HepG2 (cell line): ENCODE data around the gene DDRGK1. TPM values are rescaled to one million over a fixed set of nuclear protein-coding genes. Genes with fewer than 3 reads are reported as not detected.

Source experiments
- CENPT ChIP-seq: sonication (generic); formaldehyde crosslinking; IDR thresholded peaks from 2 replicates; pipeline ENCODE4 v1.8.0; 2022; ENCODE audit warnings: low read depth, mild to moderate bottlenecking, moderate library complexity, missing genetic modification reagents
- CSRNP2 ChIP-seq: sonication (generic); formaldehyde crosslinking; conservative IDR thresholded peaks from 2 replicates; pipeline ENCODE4 v1.8.0; 2022; ENCODE audit warnings: low read depth, missing genetic modification reagents
- CTCF ChIP-seq: sonication (generic); formaldehyde crosslinking; IDR thresholded peaks from 2 replicates; pipeline ENCODE4 v1.5.0; 2020; ENCODE audit warnings: mild to moderate bottlenecking, missing genetic modification reagents, moderate library complexity
- FOXM1 ChIP-seq: sonication (generic); formaldehyde crosslinking; IDR thresholded peaks from 2 replicates; pipeline ENCODE4 v1.5.0; 2020; ENCODE audit warnings: missing genetic modification reagents
- GABPA ChIP-seq, 2 experiments: IDR thresholded peaks; 2 replicates each; pipeline ENCODE4 v1.6.1; 2011 to 2016; ENCODE audit warnings: low read depth in 2 of 2, low read length in 1 of 2, missing biosample characterization in 1 of 2, missing genetic modification characterization in 1 of 2
- ISL2 ChIP-seq: sonication (generic); formaldehyde crosslinking; IDR thresholded peaks from 2 replicates; pipeline ENCODE4 v1.5.0; 2020; ENCODE audit warnings: missing genetic modification reagents
- ISX ChIP-seq: sonication (generic); formaldehyde crosslinking; conservative IDR thresholded peaks from 2 replicates; pipeline ENCODE4 v1.5.0; 2020; ENCODE audit warnings: missing genetic modification reagents
- KAT7 ChIP-seq: IDR thresholded peaks from 2 replicates; pipeline ENCODE4 v1.6.1; 2018; ENCODE audit warnings: borderline replicate concordance, missing compliant biosample characterization
- KDM5B ChIP-seq: sonication (generic); formaldehyde crosslinking; IDR thresholded peaks from 2 replicates; pipeline ENCODE4 v1.4.0; 2020; ENCODE audit warnings: missing genetic modification reagents, mild to moderate bottlenecking, borderline replicate concordance
- MAFF ChIP-seq: IDR thresholded peaks from 2 replicates; pipeline ENCODE4 v1.6.1; 2011; ENCODE audit warnings: low read depth, low read length, improper control_type of control experiment
- MAX ChIP-seq: IDR thresholded peaks from 2 replicates; pipeline ENCODE4 v1.6.1; 2012; ENCODE audit warnings: inconsistent platforms
- MIER3 ChIP-seq: IDR thresholded peaks from 2 replicates; pipeline ENCODE4 v1.6.1; 2016; ENCODE audit warnings: missing compliant biosample characterization, borderline replicate concordance
- MXD3 ChIP-seq: IDR thresholded peaks from 2 replicates; pipeline ENCODE4 v1.6.1; 2016; ENCODE audit warnings: mild to moderate bottlenecking, missing biosample characterization, missing genetic modification reagents
- MXD4 ChIP-seq: IDR thresholded peaks from 2 replicates; pipeline ENCODE4 v1.6.1; 2016; ENCODE audit warnings: mild to moderate bottlenecking, missing biosample characterization, missing genetic modification reagents
- NKX3-1 ChIP-seq: sonication (generic); formaldehyde crosslinking; IDR thresholded peaks from 2 replicates; pipeline ENCODE4 v1.5.0; 2020; ENCODE audit warnings: missing genetic modification reagents
- PLRG1 ChIP-seq: fragments of 450-650 bp; conservative IDR thresholded peaks from 2 replicates; pipeline ENCODE4 v1.6.1; 2016
- SAP130 ChIP-seq: IDR thresholded peaks from 2 replicates; pipeline ENCODE4 v1.6.1; 2016; ENCODE audit warnings: low read depth
- SP140L ChIP-seq: sonication (generic); formaldehyde crosslinking; IDR thresholded peaks from 2 replicates; pipeline ENCODE4 v1.4.0; 2020; ENCODE audit warnings: missing genetic modification reagents, borderline replicate concordance
- SRF ChIP-seq: IDR thresholded peaks from 2 replicates; pipeline ENCODE4 v1.6.1; 2011; ENCODE audit warnings: mild to moderate bottlenecking, low read depth, low read length, moderate library complexity
- THAP11 ChIP-seq: IDR thresholded peaks from 2 replicates; pipeline ENCODE4 v1.6.1; 2016; ENCODE audit warnings: missing biosample characterization, missing genetic modification reagents
- ZMYM2 ChIP-seq: sonication (generic); formaldehyde crosslinking; IDR thresholded peaks from 2 replicates; pipeline ENCODE4 v1.8.0; 2022; ENCODE audit warnings: mild to moderate bottlenecking, missing genetic modification reagents
- ZNF264 ChIP-seq: sonication (generic); formaldehyde crosslinking; IDR thresholded peaks from 2 replicates; pipeline ENCODE4 v1.4.0; 2020; ENCODE audit warnings: missing genetic modification reagents
- ZNF335 ChIP-seq: sonication (generic); formaldehyde crosslinking; IDR thresholded peaks from 2 replicates; pipeline ENCODE4 v1.4.0; 2020; ENCODE audit warnings: missing genetic modification reagents
- ZNF496 ChIP-seq: sonication (generic); formaldehyde crosslinking; IDR thresholded peaks from 2 replicates; pipeline ENCODE4 v1.8.1; 2023; ENCODE audit warnings: mild to moderate bottlenecking, moderate library complexity, missing genetic modification reagents; ENCODE audit not compliant: insufficient replicate concordance
- ZNF569 ChIP-seq: sonication (generic); formaldehyde crosslinking; IDR thresholded peaks from 2 replicates; pipeline ENCODE4 v1.5.0; 2020; ENCODE audit warnings: mild to moderate bottlenecking, missing genetic modification reagents, moderate library complexity, borderline replicate concordance
- ZNF570 ChIP-seq: sonication (generic); formaldehyde crosslinking; IDR thresholded peaks from 2 replicates; pipeline ENCODE4 v1.4.0; 2020; ENCODE audit warnings: mild to moderate bottlenecking, missing genetic modification reagents, borderline replicate concordance
- ZNF777 ChIP-seq: sonication (generic); formaldehyde crosslinking; IDR thresholded peaks from 2 replicates; pipeline ENCODE4 v1.4.0; 2020; ENCODE audit warnings: missing genetic modification reagents
- ZSCAN22 ChIP-seq: sonication (generic); formaldehyde crosslinking; IDR thresholded peaks from 2 replicates; pipeline ENCODE4 v1.4.0; 2020; ENCODE audit warnings: mild to moderate bottlenecking, missing genetic modification reagents
- polyA plus RNA-seq, 8 experiments: library from polyadenylated mRNA; depleted of rRNA in 3 of 8; stranded (reverse) in 7 of 8; unstranded in 1 of 8; fragments of >200 nt; fragmentation: Illumina TruSeq in 4 of 8; extraction: Trizol in 4 of 8; gene quantifications; 2 replicates each; pipeline versions ENCODE4 v1.2.1 to v1.2.3, GENCODE V29; 2011 to 2016; ENCODE audit warnings: low read depth in 4 of 8, missing spikeins in 1 of 8, mixed read lengths in 1 of 8; ENCODE audit not compliant: insufficient read depth in 1 of 8
- total RNA-seq, 5 experiments: library from RNA; depleted of rRNA; stranded (reverse); fragments of >200 nt; fragmentation: Illumina TruSeq; extraction: Trizol; gene quantifications; 2 replicates each; pipeline ENCODE4 v1.2.3, GENCODE V29; 2016; ENCODE audit warnings: low read depth in 1 of 5

The DDRGK1 gene
- total and polyA plus RNA-seq, 2 of the 13 experiments (the other 11 are each of a cell fraction or from before 2014, with no cell fraction given), result 96.7 to 149 TPM

DNA sequence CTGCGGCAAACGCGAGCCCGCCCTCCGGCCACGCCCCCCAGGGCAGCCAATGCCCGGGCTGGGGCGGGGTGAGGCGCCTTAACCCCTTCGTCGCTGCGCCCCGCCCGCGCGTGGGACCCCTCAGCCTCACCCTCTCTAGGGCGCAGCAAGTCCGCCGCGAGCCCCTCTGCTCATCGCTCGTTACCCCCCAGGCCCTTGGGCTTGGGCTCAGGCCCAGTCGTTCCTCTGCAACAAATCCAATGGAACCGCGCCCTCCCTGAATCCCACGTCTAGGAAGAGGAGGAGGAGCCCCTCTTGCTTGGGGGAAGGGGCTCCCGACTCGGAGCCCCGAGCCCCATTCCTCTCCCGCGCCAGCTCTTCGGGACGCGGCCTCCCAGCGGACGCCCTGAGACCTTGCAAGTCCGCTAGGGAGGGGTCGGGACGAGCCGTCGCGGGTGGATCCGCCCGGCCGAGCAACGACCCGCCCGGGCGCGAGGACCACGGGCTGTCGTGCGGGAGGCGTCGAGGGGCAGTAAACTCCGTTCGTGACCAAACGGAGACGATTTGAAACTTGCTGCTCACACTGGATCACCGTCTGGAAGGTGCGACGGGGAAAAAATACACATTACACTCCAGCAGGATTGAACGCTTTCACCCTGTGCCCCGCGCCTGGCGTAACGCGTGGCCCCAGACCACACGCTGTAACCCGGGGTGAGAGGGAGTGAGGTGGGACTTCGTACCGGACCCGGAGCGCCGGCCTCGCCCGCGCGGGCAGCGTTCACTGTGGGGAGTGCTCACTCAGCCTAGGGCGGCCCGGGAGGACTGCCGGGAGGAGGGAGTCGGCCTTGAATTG, 30.7 kb downstream of the DDRGK1 start (continued):
- TF ChIP-seq ZSCAN22 (no peak), SRF (no peak), ISL2 (CRISPR knock-in tag) (peak; percentile 56), MXD3 (CRISPR knock-in tag) (peak; percentile 94), KDM5B (CRISPR knock-in tag) (peak; percentile 96), CSRNP2 (CRISPR knock-in tag) (peak; percentile 62), ZNF496 (CRISPR knock-in tag) (no peak), ZNF264 (peak; percentile 61), KAT7 (CRISPR knock-in tag) (0 out of 2 replicates have a peak, but pooled peaks have one; percentile 81), THAP11 (CRISPR knock-in tag) (peak; percentile 67), ZNF335 (peak; percentile 74; the same call in 1 of the 2 replicates), SP140L (CRISPR knock-in tag) (peak; percentile 52; the same call in 1 of the 2 replicates), CTCF (CRISPR knock-in tag) (peak; percentile 39; the same call in 1 of the 2 replicates), FOXM1 (CRISPR knock-in tag) (0 out of 2 replicates have a peak, but pooled peaks have one; percentile 49), MXD4 (peak; percentile 34), CENPT (peak; percentile 61; the same call in 1 of the 2 replicates), ZNF570 (CRISPR knock-in tag) (peak; percentile 78; the same call in 1 of the 2 replicates), NKX3-1 (peak; percentile 77; the same call in 1 of the 2 replicates), ISX (CRISPR knock-in tag) (0 out of 2 replicates have a peak, but pooled peaks have one; percentile 8), GABPA (IDR thresholded peaks at IDR 0.05; ENCODE audit: low read depth, low read length) (no peak), GABPA (CRISPR knock-in tag; IDR thresholded peaks at IDR 0.05; ENCODE audit: low read depth) (no peak), ZNF569 (CRISPR knock-in tag) (peak; percentile 87; the same call in 1 of the 2 replicates), ZNF777 (CRISPR knock-in tag) (peak; percentile 100), SAP130 (CRISPR knock-in tag) (peak; percentile 86), MAX (peak; percentile 89), ZMYM2 (CRISPR knock-in tag) (peak; percentile 96), MIER3 (CRISPR knock-in tag) (peak; percentile 42), PLRG1 (no peak), MAFF (no peak)
